GM20431 (cell line): Measurements from ENCODE around the gene ZNF124.
"Not testable (repeated sequence)": the region's sequence is repeated elsewhere in the genome, so short reads cannot be mapped to it uniquely, and the experiment has no call there.

Source experiments
- in situ Hi-C: fragments of 300-500 bp; cut with MseI, MboI; formaldehyde crosslinking; loops from one replicate; pipeline ENCODE4 v1.15.0; 2020; ENCODE audit warnings: low sequenced_read_pairs; ENCODE audit not compliant: unreplicated experiment

Gene ZNF124

DNA sequence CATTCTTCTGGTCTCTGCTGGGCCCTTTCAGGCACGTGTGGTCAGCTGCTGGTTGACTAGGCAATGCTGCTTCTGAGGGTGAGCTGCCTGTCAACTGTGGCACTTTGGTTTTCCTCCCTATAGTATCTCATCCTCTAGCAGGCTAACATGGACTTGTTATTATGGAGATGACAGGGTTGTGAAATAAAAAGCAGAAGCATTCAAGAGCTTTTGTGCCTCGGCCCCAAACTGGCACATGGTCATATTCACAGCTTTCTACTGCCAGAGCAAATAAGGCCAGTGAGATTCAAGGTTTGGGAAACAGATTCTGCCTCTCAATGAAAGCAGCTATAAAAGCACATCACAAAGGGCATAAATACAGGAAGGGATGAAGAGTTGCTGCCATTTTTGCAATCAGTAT, 1.6 kb upstream of the ZNF124 start:
- in situ Hi-C loops = no loop called here

GRCh38 chr1:247172996-247173395, 1.2 kb upstream of the ZNF124 start:
- in situ Hi-C loops = no loop called here

- in situ Hi-C loops = not testable (repeated sequence)
Observed at GRCh38 chr1:247171443-247171842, 377 bp downstream of the ZNF124 start.

GRCh38 chr1:247165674-247166073, 6.1 kb downstream of the ZNF124 start:
- in situ Hi-C loops = no loop called here

- in situ Hi-C loops = no loop called here
Observed at GRCh38 chr1:247164694-247165093, 7.1 kb downstream of the ZNF124 start.

DNA sequence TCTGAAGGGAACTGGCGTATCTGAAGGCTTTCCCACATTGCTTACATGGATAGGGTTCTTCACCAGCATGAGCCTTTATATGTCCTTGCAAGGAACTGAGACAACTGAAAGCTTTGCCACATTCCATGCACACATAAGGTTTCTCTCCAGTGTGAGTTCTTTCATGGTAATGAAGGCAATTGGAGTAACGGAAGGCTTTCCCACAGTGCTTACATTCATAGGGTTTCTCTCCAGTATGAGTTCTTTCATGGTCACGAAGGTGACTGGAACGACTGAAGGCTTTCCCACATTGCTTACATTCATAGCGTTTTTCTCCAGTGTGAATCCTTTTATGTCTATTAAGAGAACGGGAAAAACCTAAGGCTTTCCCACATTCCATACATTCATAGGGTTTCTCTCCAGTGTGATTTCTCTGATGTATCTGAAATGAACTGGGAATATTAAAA, 15.0 kb downstream of the ZNF124 start:
- in situ Hi-C loops = no loop called here

GRCh38 chr1:247147781-247148180, 24.0 kb downstream of the ZNF124 start:
- in situ Hi-C loops = no loop called here

GRCh38 chr1:247147120-247147519, 24.7 kb downstream of the ZNF124 start:
- in situ Hi-C loops = not testable (repeated sequence)

- in situ Hi-C loops = no loop called here
Observed at GRCh38 chr1:247146671-247147070, 25.1 kb downstream of the ZNF124 start.

DNA sequence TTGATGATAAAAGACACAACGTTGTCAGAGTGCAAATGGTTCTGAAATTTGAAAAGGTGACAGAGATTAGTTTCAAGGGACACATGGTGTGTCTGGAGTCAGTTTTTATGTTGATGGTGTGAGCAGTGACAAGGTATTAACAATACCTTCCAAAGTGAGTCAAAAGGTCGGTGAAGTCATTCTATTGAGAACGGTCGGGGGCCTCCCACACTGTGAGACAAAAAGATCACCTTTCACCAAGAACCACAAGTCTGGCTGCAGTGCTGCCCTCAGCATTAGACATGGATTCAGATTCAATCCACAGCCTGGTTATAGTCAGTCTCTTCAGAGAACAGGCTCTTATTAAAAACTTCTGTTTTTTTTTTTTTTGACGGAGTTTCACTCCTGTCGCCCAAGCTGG, 26.5 kb downstream of the ZNF124 start:
- in situ Hi-C loops = no loop called here

GRCh38 chr1:247139557-247139956, 32.3 kb downstream of the ZNF124 start:
- in situ Hi-C loops = not testable (repeated sequence)

- in situ Hi-C loops = no loop called here
Observed at GRCh38 chr1:247131236-247131635, 40.6 kb downstream of the ZNF124 start.

DNA sequence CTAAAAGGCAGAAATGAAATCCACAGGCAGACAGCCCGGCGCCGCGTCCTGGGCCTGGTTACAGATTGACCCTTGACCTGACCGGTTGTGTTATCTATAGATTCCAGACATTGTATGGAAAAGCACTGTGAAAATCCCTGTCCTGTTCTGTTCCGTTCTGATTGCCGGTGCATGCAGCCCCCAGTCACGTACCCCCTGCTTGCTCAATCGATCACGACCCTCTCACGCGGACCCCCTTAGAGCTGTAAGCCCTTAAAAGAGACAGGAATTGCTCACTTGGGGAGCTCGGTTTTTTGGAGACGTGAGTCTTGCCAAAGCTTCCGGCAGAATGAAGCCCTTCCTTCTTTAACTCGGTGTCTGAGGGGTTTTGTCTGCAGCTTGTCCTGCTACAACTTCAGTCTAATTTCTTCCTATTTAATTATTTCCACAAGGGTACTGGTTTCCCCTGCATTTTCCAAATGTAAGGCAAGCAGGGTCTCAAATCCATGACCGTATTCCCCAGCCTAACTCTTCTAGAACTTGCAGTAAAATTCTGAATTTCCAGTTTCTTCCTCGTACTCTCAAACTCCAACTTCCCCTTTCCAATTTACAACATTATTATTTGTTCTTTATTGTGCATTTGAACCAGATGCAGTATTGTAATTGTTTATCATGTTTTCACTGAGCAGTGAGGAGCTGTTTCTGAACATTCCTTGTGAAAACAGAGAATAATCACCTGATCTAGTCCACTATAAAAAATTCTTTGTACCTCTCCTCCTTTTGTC, 44.1 kb downstream of the ZNF124 start:
- in situ Hi-C loops = not testable (repeated sequence)

- in situ Hi-C loops = not testable (repeated sequence)
Observed at GRCh38 chr1:247126601-247127000, 45.2 kb downstream of the ZNF124 start.

DNA sequence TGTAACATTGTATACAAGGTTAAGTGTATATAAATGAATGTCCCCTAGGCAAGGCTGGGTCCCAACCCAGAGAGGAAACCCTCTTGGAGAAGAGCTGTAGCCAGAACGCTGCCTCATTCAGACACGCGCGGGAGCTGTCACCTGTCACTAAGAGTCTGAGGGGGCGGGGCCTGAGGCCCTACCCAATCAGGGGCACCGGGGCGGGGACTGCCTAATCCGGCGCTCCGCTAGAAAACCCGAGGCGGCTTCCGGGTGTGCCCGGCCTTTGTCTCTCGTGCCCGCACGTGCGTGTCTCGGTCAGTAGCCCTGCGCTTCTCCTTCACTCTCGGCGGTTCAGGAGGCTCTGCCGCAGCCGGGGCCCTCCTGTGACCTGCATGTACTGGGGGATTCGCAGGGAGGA, 45.7 kb downstream of the ZNF124 start:
- in situ Hi-C loops = not testable (repeated sequence)

- in situ Hi-C loops = no loop called here
Observed at GRCh38 chr1:247121382-247121781, 50.4 kb downstream of the ZNF124 start.

DNA sequence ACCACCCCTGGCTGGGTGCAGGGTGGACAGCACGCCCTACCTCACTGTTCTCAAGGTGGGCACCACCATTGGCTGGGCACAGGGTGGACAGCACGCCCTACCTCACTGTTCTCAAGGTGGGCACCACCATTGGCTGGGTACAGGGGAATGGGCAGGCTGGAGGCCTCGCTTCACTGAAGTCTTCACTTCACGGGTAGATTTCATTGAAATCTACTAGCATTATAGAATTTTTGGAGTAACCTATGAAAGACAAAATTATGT, 51.5 kb downstream of the ZNF124 start:
- in situ Hi-C loops = not testable (repeated sequence)

DNA sequence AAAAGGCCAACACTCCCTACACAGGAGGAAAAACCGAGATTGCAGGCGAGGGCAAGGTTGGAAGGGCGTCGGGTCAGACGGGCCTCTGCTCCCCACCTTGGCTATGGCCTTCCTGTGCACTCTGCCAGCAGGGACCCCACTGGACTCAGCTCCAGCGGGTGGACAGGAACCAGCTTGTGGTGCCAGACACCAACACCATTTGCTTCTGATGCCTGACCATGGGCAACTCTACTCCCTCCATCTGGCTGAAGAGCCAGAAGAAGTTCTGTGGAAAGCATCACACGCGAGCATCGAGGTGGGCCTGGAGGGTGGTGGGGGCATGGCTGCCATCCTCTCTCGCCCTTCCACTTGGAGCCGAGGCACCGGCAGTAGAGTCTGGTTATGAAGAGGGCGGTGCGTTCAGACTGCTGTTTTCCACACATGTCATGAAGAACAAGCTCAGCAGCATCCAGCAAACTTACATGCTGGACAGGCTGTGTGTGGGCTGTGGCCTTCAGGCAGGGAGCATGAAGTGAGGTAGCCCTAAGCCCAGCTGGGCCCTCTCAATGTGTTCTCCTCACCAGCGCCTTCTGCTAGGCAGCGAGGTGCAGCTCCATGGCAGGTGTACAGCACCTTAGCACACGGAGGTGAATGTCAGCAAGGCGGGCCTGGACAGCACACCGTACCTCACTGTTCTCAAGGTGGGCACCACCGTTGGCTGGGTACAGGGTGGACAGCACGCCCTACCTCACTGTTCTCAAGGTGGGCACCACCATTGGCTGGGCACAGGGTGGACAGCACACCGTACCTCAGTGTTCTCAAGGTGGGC, 52.0 kb downstream of the ZNF124 start:
- in situ Hi-C loops = no loop called here

GRCh38 chr1:247118946-247119446, 52.8 kb downstream of the ZNF124 start:
- in situ Hi-C loops = no loop called here

- in situ Hi-C loops = no loop called here
Observed at GRCh38 chr1:247115545-247115944, 56.3 kb downstream of the ZNF124 start.

DNA sequence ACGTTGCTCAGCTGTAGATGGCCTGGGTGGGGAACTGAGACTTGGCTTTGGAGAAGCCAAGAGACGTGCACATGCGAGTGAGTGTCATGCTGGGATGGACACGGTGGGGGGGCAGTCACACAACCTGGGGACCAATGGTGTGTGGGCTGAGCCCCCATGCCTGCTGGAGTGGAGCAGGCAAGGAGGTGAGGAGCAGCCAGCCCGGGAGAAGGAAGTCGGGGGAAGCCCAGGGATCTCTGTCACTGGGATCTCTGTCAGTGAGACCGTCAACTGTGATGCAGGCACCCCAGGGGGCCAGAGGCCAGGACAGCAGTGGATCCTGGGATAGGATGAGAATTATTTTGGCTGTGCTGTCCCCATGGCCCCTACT, 56.7 kb downstream of the ZNF124 start:
- in situ Hi-C loops = no loop called here
